Stimulated activated CD8-positive, alpha-beta memory T cell treated with anti-CD3 and anti-CD28 coated beads, Interleukin-12 subunit alpha, Interleukin-12 subunit beta, amount 100 ng/mL, for 1 hour (primary cell): ENCODE measurements around the gene MAP4K4.
A peak's percentile ranks its signal among the peaks of the same experiment; 100 is the strongest.

Source experiments
- DNase-seq: peaks from one replicate; pipeline ENCODE4 v3.0.0-alpha.2; 2020; ENCODE audit warnings: low read depth

The MAP4K4 gene

GRCh38 chr2:101692766-101693165 lies 4.7 kb upstream of the MAP4K4 start:
- no peak for DNase-seq

GRCh38 chr2:101693991-101694588 lies 3.4 kb upstream of the MAP4K4 start:
- no peak for DNase-seq

GRCh38 chr2:101696272-101697123 lies 1.0 kb upstream of the MAP4K4 start:
- DNase-seq = no peak

GRCh38 chr2:101698014-101698843 lies 722 bp downstream of the MAP4K4 start:
- no peak for DNase-seq

- no peak for DNase-seq
These were observed 1.6 kb downstream of the MAP4K4 start for GRCh38 chr2:101698844-101699754.

- DNase-seq = no peak
These were observed 2.4 kb downstream of the MAP4K4 start for GRCh38 chr2:101699755-101700461.

GRCh38 chr2:101704046-101704466 lies 6.5 kb downstream of the MAP4K4 start:
- DNase-seq = no peak

GRCh38 chr2:101704816-101705578 lies 7.5 kb downstream of the MAP4K4 start:
- no peak for DNase-seq

GRCh38 chr2:101706121-101706818 lies 8.8 kb downstream of the MAP4K4 start:
- DNase-seq = no peak

- no peak for DNase-seq
These were observed 9.3 kb downstream of the MAP4K4 start for GRCh38 chr2:101706819-101707177.

GRCh38 chr2:101710036-101710435 lies 12.5 kb downstream of the MAP4K4 start:
- DNase-seq = no peak

- DNase-seq = no peak
These were observed 13.2 kb downstream of the MAP4K4 start for GRCh38 chr2:101710471-101711318.

GRCh38 chr2:101714118-101714517 lies 16.6 kb downstream of the MAP4K4 start:
- DNase-seq = no peak

- peak; percentile 34 for DNase-seq
These were observed 19.8 kb downstream of the MAP4K4 start for GRCh38 chr2:101717071-101717845.

GRCh38 chr2:101718479-101718878 lies 21.0 kb downstream of the MAP4K4 start:
- DNase-seq = no peak

- no peak for DNase-seq
These were observed 21.6 kb downstream of the MAP4K4 start for GRCh38 chr2:101718993-101719571.

- no peak for DNase-seq
These were observed 23.2 kb downstream of the MAP4K4 start for GRCh38 chr2:101720732-101721131.

GRCh38 chr2:101722864-101723263 lies 25.4 kb downstream of the MAP4K4 start:
- no peak for DNase-seq
